K562 (cell line): ENCODE data around the gene SLC17A4.

Experiments used
- CAMTA2 ChIP-seq: fragments of 250-450 bp; sonication (Bioruptor Pico); conservative IDR thresholded peaks from 2 replicates; pipeline ENCODE4 v1.5.1; 2022
- GATAD2A ChIP-seq: fragments of 450-650 bp; IDR thresholded peaks from 2 replicates; pipeline ENCODE4 v1.6.1; 2017
- TF ChIP-seq, protein P1 (sequence below): sonication (generic); formaldehyde crosslinking; IDR thresholded peaks from 2 replicates; pipeline ENCODE4 v1.9.0; 2022; ENCODE audit warnings: mild to moderate bottlenecking, missing genetic modification reagents

DNA sequence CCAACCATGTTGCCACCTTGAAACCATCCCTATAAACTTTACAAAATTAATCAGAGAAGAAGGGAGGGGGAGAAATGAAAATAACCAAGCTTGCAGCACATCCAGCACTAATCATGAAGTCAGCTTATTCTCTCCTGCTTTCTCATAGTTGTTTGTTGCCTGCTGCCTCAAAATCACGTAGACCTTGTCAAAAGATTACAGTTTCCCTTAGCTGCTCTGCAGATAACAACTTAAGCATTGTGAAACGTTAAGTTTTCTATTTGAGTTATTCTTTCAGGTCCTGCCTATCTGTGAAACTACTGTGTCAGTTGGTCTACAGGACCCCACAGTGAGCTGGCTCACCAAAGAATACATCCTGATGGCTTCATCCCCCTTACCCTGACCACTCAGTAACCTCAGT lies 32.9 kb downstream of the SLC17A4 start:
- TF ChIP-seq CAMTA2 (CRISPR knock-in tag) (no peak), GATAD2A (no peak)
- TF ChIP-seq, protein P1, sequence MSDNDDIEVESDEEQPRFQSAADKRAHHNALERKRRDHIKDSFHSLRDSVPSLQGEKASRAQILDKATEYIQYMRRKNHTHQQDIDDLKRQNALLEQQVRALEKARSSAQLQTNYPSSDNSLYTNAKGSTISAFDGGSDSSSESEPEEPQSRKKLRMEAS (CRISPR knock-in tag), result no peak
